Mesendoderm (in vitro differentiated cells): ENCODE data around the gene OSBPL3.

Experiments
- DNase-seq: peaks from one replicate; pipeline ENCODE4 v3.0.0; 2013
- H2AK5ac ChIP-seq: 2 replicates; pipeline ENCODE4 v1.6.1; 2013; ENCODE audit warnings: low read length, inconsistent platforms
- H2BK120ac ChIP-seq: 2 replicates; pipeline ENCODE4 v1.6.1; 2013; ENCODE audit warnings: low read depth, mild to moderate bottlenecking, low read length, moderate library complexity, mixed read lengths
- H2BK15ac ChIP-seq: replicated peaks from 2 replicates; pipeline ENCODE4 v1.6.1; 2013; ENCODE audit warnings: low read depth, mild to moderate bottlenecking, moderate library complexity
- H2BK5ac ChIP-seq: 2 replicates; pipeline ENCODE4 v1.6.1; 2013; ENCODE audit warnings: low read length, inconsistent platforms
- H3K18ac ChIP-seq: 2 replicates; pipeline ENCODE4 v1.6.1; 2013; ENCODE audit warnings: mild to moderate bottlenecking, low read length, mixed read lengths
- H3K23ac ChIP-seq: one replicate; pipeline ENCODE4 v1.6.1; 2013; ENCODE audit warnings: low read length
- H3K27ac ChIP-seq: 2 replicates; pipeline ENCODE4 v1.5.1; 2013; ENCODE audit warnings: low read depth, mild to moderate bottlenecking, inconsistent platforms, low read length, moderate library complexity
- H3K27me3 ChIP-seq: 2 replicates; pipeline ENCODE4 v1.6.1; 2013; ENCODE audit warnings: low read length, control low read depth, mild to moderate bottlenecking, inconsistent platforms; ENCODE audit not compliant: insufficient read depth, poor library complexity
- H3K36me3 ChIP-seq: 2 replicates; pipeline ENCODE4 v1.6.1; 2013; ENCODE audit warnings: low read length, inconsistent platforms; ENCODE audit not compliant: control insufficient read depth, insufficient read depth
- H3K4ac ChIP-seq: one replicate; pipeline ENCODE4 v1.6.1; 2013; ENCODE audit warnings: low read depth, mild to moderate bottlenecking, low read length, moderate library complexity
- H3K4me1 ChIP-seq: 2 replicates; pipeline ENCODE4 v1.6.1; 2013; ENCODE audit warnings: low read depth, low read length, inconsistent platforms; ENCODE audit not compliant: control insufficient read depth
- H3K4me2 ChIP-seq: 2 replicates; pipeline ENCODE4 v1.6.1; 2013; ENCODE audit warnings: low read length
- H3K4me3 ChIP-seq: 2 replicates; pipeline ENCODE4 v1.5.1; 2013; ENCODE audit warnings: mild to moderate bottlenecking, low read length
- H3K56ac ChIP-seq: one replicate; pipeline ENCODE4 v1.6.1; 2013; ENCODE audit warnings: low read length
- H3K79me1 ChIP-seq: 2 replicates; pipeline ENCODE4 v1.6.1; 2013; ENCODE audit warnings: low read length, inconsistent platforms
- H3K79me2 ChIP-seq: 2 replicates; pipeline ENCODE4 v1.6.1; 2013; ENCODE audit warnings: mild to moderate bottlenecking, low read length; ENCODE audit not compliant: control insufficient read depth, insufficient read depth
- H3K9ac ChIP-seq: 2 replicates; pipeline ENCODE4 v1.6.1; 2013; ENCODE audit warnings: low read length, inconsistent platforms
- H4K5ac ChIP-seq: one replicate; pipeline ENCODE4 v1.6.1; 2013; ENCODE audit warnings: low read length
- H4K8ac ChIP-seq: one replicate; pipeline ENCODE4 v1.6.1; 2013; ENCODE audit warnings: low read depth, mild to moderate bottlenecking, control low read depth, low read length, moderate library complexity
- WGBS: extraction: QIAGEN DNeasy Blood & Tissue Kit; methylation state at CpG from one replicate; pipeline ENCODE4 v1.1.7; 2013; ENCODE audit warnings: low lambda C conversion rate, missing lambda C conversion rate; ENCODE audit not compliant: insufficient coverage; ENCODE audit errors: extremely low coverage; 5-methylcytosine and 5-hydroxymethylcytosine counted together

OSBPL3 gene

DNA sequence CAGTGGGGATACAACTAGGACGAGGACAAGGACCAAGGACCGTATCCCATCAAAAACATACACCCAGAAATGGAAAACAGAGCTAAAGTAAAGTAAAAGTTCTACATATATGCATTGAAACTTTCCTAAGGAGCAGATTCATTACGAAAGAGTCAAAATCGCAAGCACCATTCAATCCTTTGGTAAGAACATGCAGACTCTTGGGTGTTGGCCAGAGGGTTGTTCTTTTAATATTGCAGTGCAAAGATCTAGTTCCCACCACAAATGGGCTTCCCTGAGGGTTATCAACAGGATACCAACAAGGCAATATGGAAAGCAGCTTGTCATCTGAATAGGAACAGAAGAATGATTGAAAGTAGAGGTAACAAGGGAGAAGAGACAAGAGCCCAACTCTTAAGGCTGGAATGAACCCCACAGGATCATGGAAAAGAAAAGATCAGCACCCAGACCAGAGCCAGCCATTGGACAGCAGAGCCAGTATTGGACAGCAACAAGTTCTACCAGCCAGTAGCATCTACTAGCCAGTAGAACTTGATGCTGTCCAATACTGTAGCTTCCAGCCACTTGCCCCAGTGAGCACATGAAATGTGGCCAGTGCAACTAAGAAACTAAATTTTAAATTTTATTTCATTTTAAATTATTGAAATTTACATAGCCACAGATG is 66.0 kb downstream of the OSBPL3 start:
- H3K4me2 ChIP-seq = no peak overlapping the region
- no peak overlapping the region for H4K5ac ChIP-seq
- WGBS = no CpG with 5 or more reads among the region's 4 CpGs
- H3K36me3 ChIP-seq = no peaks in the 10 kb centered on the region
- no peak overlapping the region for H3K56ac ChIP-seq
- no peak overlapping the region for H3K27ac ChIP-seq
- no peak overlapping the region for H2AK5ac ChIP-seq
- no peak overlapping the region for H3K23ac ChIP-seq
- no peak overlapping the region for H4K8ac ChIP-seq
- no peak overlapping the region for H3K18ac ChIP-seq
- H3K4ac ChIP-seq = peak overlapping the region; percentile 55
- no peaks in the 10 kb centered on the region for H3K27me3 ChIP-seq
- peaks cover 7% of the 10 kb centered on the region for H3K79me1 ChIP-seq
- H3K4me3 ChIP-seq = no peak overlapping the region
- H2BK5ac ChIP-seq = no peak overlapping the region
- no peak overlapping the region for H2BK120ac ChIP-seq
- no peaks in the 10 kb centered on the region for H3K79me2 ChIP-seq
- no peak for DNase-seq
- H3K4me1 ChIP-seq = peaks cover 20% of the 10 kb centered on the region
- peak overlapping the region; percentile 57 for H2BK15ac ChIP-seq
- H3K9ac ChIP-seq = no peak overlapping the region

DNA sequence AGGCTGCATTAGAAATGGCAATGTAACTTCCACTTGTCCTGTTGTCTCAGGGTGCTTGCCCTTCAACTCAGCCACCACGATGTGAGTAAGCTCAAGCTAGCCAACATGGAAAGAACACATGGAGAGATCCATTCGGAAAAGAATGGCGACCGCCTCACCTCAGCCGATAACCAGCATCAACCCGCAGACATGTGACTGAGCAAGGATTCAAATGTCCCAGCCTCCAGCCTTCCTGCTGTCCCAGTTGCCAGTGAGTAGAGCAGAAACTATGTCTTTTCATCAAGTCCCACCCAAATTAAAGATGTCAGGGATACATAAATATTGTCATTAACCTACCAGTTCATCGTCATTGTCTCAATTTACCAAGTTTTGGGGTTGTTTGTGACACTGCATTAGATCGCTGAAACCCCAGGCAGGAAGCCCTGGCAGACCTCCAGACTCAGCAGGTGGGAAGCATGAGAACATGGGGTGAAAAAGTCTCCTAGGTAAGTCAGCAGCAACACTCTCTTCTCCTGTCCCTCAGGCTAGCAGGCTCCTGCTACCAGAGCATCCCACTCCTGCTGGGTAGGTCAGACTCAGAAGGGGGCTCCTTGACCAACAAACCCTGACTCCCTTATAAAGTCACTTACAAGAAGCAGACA is 67.0 kb downstream of the OSBPL3 start:
- no CpG with 5 or more reads among the region's 8 CpGs for WGBS
- peak overlapping the region; percentile 73 for H2BK5ac ChIP-seq
- peak overlapping the region; percentile 74 for H2AK5ac ChIP-seq
- H3K4me3 ChIP-seq = no peak overlapping the region
- no peak for DNase-seq
- H4K8ac ChIP-seq = no peak overlapping the region
- H3K9ac ChIP-seq = no peak overlapping the region
- no peak overlapping the region for H2BK15ac ChIP-seq
- H3K4ac ChIP-seq = no peak overlapping the region
- no peaks in the 10 kb centered on the region for H3K36me3 ChIP-seq
- no peak overlapping the region for H3K27ac ChIP-seq
- no peaks in the 10 kb centered on the region for H3K27me3 ChIP-seq
- H3K4me2 ChIP-seq = no peak overlapping the region
- peaks cover 20% of the 10 kb centered on the region for H3K4me1 ChIP-seq
- H3K56ac ChIP-seq = peak overlapping the region; percentile 52
- H3K18ac ChIP-seq = no peak overlapping the region
- H3K79me1 ChIP-seq = peaks cover 9% of the 10 kb centered on the region
- H3K23ac ChIP-seq = no peak overlapping the region
- H3K79me2 ChIP-seq = no peaks in the 10 kb centered on the region
- no peak overlapping the region for H4K5ac ChIP-seq
- no peak overlapping the region for H2BK120ac ChIP-seq

DNA sequence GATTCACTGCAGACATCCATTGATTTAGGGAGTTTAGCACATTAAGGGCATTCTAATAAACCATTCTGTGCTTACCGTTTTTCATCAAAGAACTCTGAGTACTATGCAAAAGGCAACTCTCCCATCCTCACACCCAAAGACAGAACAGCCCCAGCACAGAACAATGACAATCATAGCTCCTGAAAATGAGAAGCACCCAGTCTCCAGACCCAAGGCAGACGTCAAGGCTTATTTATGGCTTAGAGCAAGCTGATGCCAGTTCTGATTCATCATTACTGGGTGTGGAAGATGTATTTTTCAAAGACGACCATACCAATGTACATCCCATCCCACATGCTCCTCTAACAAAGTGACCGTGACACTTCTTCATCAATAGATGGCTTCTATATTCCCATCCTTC is 67.6 kb downstream of the OSBPL3 start:
- no peak overlapping the region for H3K23ac ChIP-seq
- WGBS = no CpG with 5 or more reads among the region's 4 CpGs
- H3K9ac ChIP-seq = no peak overlapping the region
- DNase-seq = no peak
- no peak overlapping the region for H3K4me2 ChIP-seq
- H3K79me2 ChIP-seq = no peaks in the 10 kb centered on the region
- peak overlapping the region; percentile 69 for H3K56ac ChIP-seq
- no peak overlapping the region for H4K8ac ChIP-seq
- peaks cover 5% of the 10 kb centered on the region for H3K79me1 ChIP-seq
- no peak overlapping the region for H3K4ac ChIP-seq
- no peak overlapping the region for H2BK120ac ChIP-seq
- no peak overlapping the region for H4K5ac ChIP-seq
- no peak overlapping the region for H3K18ac ChIP-seq
- H2BK15ac ChIP-seq = no peak overlapping the region
- H3K27me3 ChIP-seq = no peaks in the 10 kb centered on the region
- no peak overlapping the region for H3K27ac ChIP-seq
- H2BK5ac ChIP-seq = peak overlapping the region; percentile 73
- H3K36me3 ChIP-seq = no peaks in the 10 kb centered on the region
- no peak overlapping the region for H3K4me3 ChIP-seq
- peak overlapping the region; percentile 74 for H2AK5ac ChIP-seq
- H3K4me1 ChIP-seq = peaks cover 16% of the 10 kb centered on the region

DNA sequence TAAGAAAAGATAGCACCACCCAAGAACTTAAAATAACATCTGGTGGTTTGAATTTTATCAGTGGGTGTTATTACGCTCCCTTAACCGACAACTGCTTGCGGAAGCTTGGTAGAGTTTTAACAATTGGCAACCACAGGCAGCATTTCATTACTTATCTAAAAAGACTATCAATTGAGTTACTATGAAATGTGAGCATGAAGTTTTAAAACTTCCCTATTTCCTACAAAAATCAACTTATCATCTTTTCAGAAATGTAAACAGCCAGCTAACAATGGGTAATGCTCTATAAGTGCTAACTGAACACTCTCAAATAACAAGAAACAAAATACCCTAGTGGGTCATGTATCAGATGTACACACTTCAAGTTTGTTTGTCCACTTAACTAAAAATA is 68.8 kb downstream of the OSBPL3 start:
- Histone ChIP-seq H2BK5ac (no peak overlapping the region), H3K4me2 (no peak overlapping the region), H3K79me1 (peaks cover 5% of the 10 kb centered on the region), H2BK120ac (no peak overlapping the region), H4K5ac (no peak overlapping the region), H3K23ac (no peak overlapping the region), H2AK5ac (no peak overlapping the region), H3K56ac (no peak overlapping the region), H3K9ac (no peak overlapping the region), H3K18ac (no peak overlapping the region), H3K27me3 (no peaks in the 10 kb centered on the region), H2BK15ac (no peak overlapping the region), H3K4me3 (no peak overlapping the region), H3K4me1 (peaks cover 14% of the 10 kb centered on the region), H4K8ac (no peak overlapping the region), H3K36me3 (no peaks in the 10 kb centered on the region), H3K27ac (no peak overlapping the region), H3K4ac (no peak overlapping the region), H3K79me2 (no peaks in the 10 kb centered on the region)
- no CpG with 5 or more reads among the region's 3 CpGs for WGBS
- DNase-seq = no peak

DNA sequence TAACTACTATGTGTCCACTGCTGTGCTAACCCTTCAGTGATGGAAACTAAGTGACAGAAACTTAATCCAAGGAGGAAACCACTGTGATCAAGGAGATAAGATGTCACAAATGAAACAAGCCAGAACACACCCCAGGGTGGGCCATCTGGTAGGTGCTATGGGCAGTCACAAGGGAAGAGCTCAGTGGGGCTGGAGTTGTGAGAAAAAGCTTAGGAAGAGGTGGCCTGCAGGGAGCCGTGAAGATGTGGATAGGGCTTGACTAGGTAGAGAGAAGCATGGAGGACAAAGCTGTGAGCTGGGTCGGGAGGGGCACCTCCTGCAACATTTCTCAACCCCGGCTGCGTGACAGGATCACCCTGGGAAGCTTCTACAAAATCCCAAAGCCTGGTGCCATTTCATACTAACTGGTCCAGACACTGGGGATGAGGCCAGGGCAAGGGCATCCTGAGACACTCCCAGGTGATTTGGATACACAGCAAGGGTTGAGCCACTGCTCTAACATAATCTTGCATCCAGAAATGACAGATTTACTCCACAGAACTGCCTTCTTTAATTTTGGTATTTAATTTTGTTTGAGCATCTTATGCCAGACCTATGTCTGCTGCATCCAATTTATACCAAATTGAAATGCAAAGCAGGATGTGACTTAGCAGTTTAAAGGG is 69.3 kb downstream of the OSBPL3 start:
- Histone ChIP-seq H3K27me3 (no peaks in the 10 kb centered on the region), H3K4me3 (no peak overlapping the region), H3K4ac (peak overlapping the region; percentile 22), H3K79me2 (no peaks in the 10 kb centered on the region), H2BK5ac (no peak overlapping the region), H3K27ac (peak overlapping the region; percentile 62), H3K4me2 (no peak overlapping the region), H2BK15ac (no peak overlapping the region), H3K23ac (no peak overlapping the region), H3K4me1 (peaks cover 14% of the 10 kb centered on the region), H3K36me3 (no peaks in the 10 kb centered on the region), H3K9ac (no peak overlapping the region), H3K79me1 (peaks cover 5% of the 10 kb centered on the region), H2BK120ac (no peak overlapping the region), H4K5ac (no peak overlapping the region), H4K8ac (no peak overlapping the region), H2AK5ac (no peak overlapping the region), H3K18ac (peak overlapping the region; percentile 90), H3K56ac (peak overlapping the region; percentile 73)
- DNase-seq = peak; percentile 72
- no CpG with 5 or more reads among the region's 4 CpGs for WGBS
